Measurements from ENCODE around the gene DKK3. TPM values are rescaled to one million over a fixed set of nuclear protein-coding genes. Genes with fewer than 3 reads are reported as not detected.
"Not testable (repeated sequence)": the region's sequence is repeated elsewhere in the genome, so short reads cannot be mapped to it uniquely, and the experiment has no call there.

Gene DKK3
- total RNA-seq, 1 donor from 2014 or later: 769 TPM

DNA sequence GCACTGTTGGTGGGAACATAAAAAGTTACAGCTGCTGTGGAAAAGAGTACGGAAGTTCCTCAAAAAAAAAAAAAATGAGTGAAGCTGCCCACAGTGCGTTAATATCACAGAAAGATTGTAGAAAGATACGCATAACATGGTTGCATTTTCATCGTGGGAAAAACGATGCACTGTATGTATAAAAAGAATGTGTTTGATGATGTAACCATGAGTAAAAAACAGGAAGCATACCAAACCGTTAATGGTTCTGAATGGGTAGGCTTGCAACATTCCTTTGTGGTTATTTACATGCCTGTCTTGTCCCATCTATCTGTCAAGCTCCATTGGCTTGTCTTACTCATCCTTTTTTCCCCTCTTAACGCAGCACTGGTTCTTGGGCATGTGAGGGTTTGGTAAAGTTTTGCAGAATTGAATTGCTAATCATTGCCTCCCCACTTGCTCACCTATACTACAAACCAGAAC lies 33.8 kb upstream of the DKK3 start:
- TF ChIP-seq, protein P1, sequence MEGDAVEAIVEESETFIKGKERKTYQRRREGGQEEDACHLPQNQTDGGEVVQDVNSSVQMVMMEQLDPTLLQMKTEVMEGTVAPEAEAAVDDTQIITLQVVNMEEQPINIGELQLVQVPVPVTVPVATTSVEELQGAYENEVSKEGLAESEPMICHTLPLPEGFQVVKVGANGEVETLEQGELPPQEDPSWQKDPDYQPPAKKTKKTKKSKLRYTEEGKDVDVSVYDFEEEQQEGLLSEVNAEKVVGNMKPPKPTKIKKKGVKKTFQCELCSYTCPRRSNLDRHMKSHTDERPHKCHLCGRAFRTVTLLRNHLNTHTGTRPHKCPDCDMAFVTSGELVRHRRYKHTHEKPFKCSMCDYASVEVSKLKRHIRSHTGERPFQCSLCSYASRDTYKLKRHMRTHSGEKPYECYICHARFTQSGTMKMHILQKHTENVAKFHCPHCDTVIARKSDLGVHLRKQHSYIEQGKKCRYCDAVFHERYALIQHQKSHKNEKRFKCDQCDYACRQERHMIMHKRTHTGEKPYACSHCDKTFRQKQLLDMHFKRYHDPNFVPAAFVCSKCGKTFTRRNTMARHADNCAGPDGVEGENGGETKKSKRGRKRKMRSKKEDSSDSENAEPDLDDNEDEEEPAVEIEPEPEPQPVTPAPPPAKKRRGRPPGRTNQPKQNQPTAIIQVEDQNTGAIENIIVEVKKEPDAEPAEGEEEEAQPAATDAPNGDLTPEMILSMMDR (IDR thresholded peaks at IDR 0.05; ENCODE audit: borderline replicate concordance): no peak
- H3K27me3 ChIP-seq (ENCODE audit: low read depth): no peaks in the 10 kb centered on the region
- no peak for DNase-seq
- H3K4me3 ChIP-seq: no peak overlapping the region
- no peak overlapping the region for H3K27ac ChIP-seq (replicated peaks)
- H3K36me3 ChIP-seq: no peaks in the 10 kb centered on the region
- peaks cover 18% of the 10 kb centered on the region for H3K4me1 ChIP-seq
- H3K9me3 ChIP-seq (replicated peaks): no peaks in the 10 kb centered on the region
- intact Hi-C loops (cut with micrococcal nuclease): loop anchor here (5.0 kb wide), 1 partner anchor 110 kb away; no protein-coding TSS in a partner anchor

DNA sequence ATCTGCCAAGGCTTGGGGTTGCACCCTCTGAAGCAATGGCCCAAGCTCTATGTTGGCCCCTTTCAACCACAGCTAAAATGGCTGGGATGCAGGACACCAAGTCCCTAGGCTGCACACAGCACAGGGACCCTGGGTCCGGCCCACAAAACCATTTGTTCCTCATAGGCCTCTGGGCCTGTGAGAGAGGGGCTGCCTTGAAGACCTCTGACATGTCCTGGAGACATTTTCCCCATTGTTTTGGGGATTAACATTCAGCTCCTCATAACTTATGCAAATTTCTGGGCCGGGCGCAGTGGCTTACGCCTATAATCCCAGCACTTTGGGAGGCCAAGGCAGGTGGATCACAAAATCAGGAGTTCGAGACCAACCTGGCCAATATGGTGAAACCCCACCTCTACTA lies 32.3 kb upstream of the DKK3 start:
- DNase-seq; H3K4me3 ChIP-seq; H3K27ac ChIP-seq (replicated peaks); H3K36me3 ChIP-seq; H3K27me3 ChIP-seq (ENCODE audit: low read depth); H3K9me3 ChIP-seq (replicated peaks): not testable (repeated sequence)
- intact Hi-C loops (cut with micrococcal nuclease): loop anchor here (5.0 kb wide), 1 partner anchor 108 kb away; no protein-coding TSS in a partner anchor
- H3K4me1 ChIP-seq: peaks cover 16% of the 10 kb centered on the region

DNA sequence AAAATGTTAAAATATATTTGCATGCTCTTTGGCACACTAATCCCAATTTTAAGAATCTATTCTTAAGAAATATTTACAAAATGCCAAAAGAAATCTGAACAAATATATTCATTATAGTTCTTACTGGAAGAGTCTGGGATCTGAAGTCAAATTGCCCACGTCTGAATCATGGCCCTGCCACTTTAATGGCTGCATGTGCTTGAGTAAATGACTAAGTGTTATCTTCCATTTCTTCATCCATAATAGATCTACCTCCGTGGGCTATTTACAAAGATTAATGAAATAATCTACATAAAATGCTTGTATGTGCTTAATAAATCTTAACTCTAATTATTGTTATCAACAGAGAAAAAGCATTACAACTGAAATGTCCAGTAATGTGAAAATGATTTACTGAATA lies 24.5 kb upstream of the DKK3 start:
- Histone ChIP-seq H3K27me3 (ENCODE audit: low read depth) (no peaks in the 10 kb centered on the region), H3K36me3 (no peaks in the 10 kb centered on the region), H3K9me3 (replicated peaks) (no peaks in the 10 kb centered on the region), H3K4me1 (peaks cover 31% of the 10 kb centered on the region), H3K4me3 (no peak overlapping the region), H3K27ac (replicated peaks) (no peak overlapping the region)
- TF ChIP-seq, protein P1 (IDR thresholded peaks at IDR 0.05; ENCODE audit: borderline replicate concordance): no peak
- intact Hi-C loops (cut with micrococcal nuclease): no loop called here
- DNase-seq: no peak

DNA sequence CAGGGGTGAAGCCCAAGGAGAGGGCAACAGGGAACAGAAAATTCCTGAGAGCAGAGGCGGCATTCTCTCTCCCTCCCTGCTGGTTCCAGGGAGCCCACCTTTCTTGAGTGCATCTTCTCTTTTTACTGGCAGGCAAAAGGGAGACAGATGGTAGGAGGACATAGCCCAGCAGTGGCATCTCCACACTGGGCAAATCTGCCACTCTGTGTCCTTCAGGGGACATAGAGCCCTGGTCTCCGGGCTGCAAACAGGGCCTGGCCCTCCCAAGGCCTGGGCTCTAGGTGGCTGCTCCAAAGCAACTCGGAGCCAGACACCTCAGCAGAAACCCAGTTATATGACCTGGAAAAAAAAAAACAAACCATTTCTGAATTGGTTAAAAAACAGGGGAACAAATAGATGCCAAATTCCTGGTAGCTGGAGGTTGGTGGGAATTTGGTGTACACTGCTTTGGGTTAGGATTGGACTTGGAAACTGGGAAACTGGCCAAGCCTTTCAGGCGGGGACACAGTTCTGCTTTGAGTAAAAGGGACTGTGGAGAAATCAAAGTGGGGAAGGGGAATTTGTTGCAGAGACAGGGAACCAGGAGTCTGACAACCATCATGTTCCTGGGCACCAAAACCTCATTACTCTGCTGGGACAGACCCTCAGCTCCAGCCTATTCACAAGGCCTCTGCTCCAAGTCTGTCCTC lies 23.6 kb upstream of the DKK3 start:
- intact Hi-C loops (cut with micrococcal nuclease): no loop called here
- TF ChIP-seq, protein P1 (IDR thresholded peaks at IDR 0.05; ENCODE audit: borderline replicate concordance): no peak
- Histone ChIP-seq H3K4me1 (peaks cover 35% of the 10 kb centered on the region), H3K27ac (replicated peaks) (peak overlapping the region; percentile 22), H3K36me3 (no peaks in the 10 kb centered on the region), H3K4me3 (no peak overlapping the region), H3K27me3 (ENCODE audit: low read depth) (no peaks in the 10 kb centered on the region), H3K9me3 (replicated peaks) (no peaks in the 10 kb centered on the region)
- no peak for DNase-seq

DNA sequence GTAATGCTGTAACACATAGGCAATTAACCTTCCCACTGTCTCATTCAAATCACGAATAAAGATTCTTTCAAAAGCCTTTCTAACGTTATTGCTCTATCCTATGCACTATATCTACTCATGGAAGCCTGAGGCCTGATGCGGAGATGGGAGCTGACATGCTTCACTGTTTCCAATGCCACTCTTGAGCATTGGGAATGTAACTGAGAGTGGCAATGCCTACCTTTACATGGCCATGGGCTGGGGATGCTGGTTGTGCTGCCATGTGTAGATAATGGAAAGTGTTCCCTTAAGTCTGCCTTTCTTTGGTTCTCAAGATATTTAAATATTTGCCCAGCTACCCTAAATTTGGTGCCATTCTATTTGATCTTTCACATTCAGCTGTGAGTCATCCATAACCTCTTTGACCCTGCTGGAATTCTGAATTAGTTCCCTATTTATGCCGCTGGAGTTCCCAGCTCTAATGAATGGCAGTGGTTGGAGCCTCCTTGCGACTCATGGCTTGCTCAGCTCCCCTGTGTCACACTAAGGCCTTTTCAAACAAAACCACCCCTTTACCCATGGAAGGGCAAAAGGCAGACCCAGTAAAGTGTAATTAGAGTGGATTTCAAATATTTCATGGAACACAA lies 21.4 kb upstream of the DKK3 start:
- no peak for DNase-seq
- H3K4me1 ChIP-seq: peaks cover 35% of the 10 kb centered on the region
- TF ChIP-seq, protein P1 (IDR thresholded peaks at IDR 0.05; ENCODE audit: borderline replicate concordance): no peak
- H3K9me3 ChIP-seq (replicated peaks): peaks cover 2% of the 10 kb centered on the region
- no peak overlapping the region for H3K4me3 ChIP-seq
- no peaks in the 10 kb centered on the region for H3K27me3 ChIP-seq (ENCODE audit: low read depth)
- intact Hi-C loops (cut with micrococcal nuclease): no loop called here
- no peak overlapping the region for H3K27ac ChIP-seq (replicated peaks)
- no peaks in the 10 kb centered on the region for H3K36me3 ChIP-seq

DNA sequence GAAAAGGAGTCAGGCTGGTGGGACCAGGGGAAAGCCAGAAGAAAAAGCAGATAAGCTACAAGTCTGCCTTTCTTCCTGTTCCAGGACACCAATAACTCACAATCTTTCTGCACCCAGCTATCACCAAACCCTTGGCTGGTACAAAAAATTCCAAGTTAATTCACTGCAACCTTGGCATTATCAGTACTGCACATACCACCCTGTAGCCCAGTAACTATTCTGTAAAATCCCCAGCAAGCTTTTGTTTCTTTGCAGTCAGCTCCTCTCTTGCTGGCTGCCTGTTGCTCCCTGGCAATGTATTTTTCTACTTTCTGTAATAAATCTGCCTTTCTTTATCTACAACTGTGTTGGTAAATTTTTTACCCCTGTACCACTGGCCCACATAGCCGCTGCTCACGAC lies 20.7 kb upstream of the DKK3 start:
- H3K27me3 ChIP-seq (ENCODE audit: low read depth): no peaks in the 10 kb centered on the region
- peaks cover 9% of the 10 kb centered on the region for H3K9me3 ChIP-seq (replicated peaks)
- H3K4me3 ChIP-seq: no peak overlapping the region
- DNase-seq: no peak
- peak overlapping the region; percentile 43 for H3K27ac ChIP-seq (replicated peaks)
- intact Hi-C loops (cut with micrococcal nuclease): no loop called here
- TF ChIP-seq, protein P1 (IDR thresholded peaks at IDR 0.05; ENCODE audit: borderline replicate concordance): no peak
- H3K4me1 ChIP-seq: peaks cover 35% of the 10 kb centered on the region
- no peaks in the 10 kb centered on the region for H3K36me3 ChIP-seq
